ENCODE measurements around the gene DUSP16.
"Not testable (repeated sequence)": the region's sequence is repeated elsewhere in the genome, so short reads cannot be mapped to it uniquely, and the experiment has no call there.

Gene DUSP16, protein sequence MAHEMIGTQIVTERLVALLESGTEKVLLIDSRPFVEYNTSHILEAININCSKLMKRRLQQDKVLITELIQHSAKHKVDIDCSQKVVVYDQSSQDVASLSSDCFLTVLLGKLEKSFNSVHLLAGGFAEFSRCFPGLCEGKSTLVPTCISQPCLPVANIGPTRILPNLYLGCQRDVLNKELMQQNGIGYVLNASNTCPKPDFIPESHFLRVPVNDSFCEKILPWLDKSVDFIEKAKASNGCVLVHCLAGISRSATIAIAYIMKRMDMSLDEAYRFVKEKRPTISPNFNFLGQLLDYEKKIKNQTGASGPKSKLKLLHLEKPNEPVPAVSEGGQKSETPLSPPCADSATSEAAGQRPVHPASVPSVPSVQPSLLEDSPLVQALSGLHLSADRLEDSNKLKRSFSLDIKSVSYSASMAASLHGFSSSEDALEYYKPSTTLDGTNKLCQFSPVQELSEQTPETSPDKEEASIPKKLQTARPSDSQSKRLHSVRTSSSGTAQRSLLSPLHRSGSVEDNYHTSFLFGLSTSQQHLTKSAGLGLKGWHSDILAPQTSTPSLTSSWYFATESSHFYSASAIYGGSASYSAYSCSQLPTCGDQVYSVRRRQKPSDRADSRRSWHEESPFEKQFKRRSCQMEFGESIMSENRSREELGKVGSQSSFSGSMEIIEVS

DNA sequence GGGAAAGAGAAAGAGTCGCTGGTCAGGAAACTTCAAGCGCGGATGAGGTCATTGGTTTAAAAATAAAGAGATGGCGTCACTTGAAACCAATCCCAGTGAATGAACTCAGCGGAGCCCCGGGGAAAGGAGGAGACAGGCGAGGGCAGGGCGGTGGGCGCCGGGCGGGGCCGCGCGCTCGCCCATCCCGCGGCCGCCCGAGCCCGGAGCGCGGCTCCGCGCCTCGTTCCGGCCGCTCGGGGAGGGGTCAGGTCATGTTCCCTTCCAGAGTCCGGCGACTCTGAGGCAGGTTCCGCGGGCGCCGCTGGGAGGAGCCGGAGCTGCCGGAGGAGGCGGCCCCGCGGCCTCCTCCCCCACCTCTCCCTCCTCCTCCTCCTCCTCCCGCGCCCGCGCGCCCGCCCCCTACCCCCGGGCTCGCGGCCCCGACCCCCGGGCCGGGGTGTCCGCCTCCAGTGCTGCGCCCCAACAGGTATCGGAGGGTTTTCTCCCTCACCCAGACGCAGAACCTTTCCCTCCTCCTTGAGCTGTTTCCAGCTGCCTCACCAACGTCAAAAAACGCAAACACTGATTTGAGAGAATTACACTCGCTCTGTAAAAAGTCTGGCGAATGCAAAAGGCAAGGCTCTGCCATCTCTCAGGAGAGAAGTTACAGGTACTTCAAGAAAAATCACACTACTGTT lies at the start of gene DUSP16:
TSS of gene DUSP16 (minus strand) at position 279 of the 677 bp plus-strand sequence. CDS start 41,765 bp downstream, outside the sequence.
- peak; percentile 89 for DNase-seq

DNA sequence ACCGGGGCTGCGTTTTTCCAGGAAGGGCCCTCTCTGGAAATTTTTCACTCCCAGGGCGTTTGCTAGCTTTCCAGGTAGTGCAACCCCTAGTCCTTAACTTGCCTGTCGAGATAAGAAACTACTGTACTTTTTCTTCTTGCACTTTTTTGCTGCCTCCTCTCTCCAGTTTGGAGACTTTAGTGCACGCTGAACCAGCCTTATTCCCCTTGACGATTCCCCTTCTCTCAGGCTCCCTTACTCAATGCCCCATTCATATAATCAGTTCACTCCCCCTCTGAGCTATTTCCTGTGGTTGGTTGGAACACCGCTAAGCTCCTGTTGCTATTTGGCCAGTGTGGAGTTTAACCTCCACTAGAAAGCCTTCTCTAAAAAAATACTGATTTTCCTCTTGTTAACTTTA lies 49.7 kb upstream of the DUSP16 start:
- DNase-seq = peak; percentile 78

DNA sequence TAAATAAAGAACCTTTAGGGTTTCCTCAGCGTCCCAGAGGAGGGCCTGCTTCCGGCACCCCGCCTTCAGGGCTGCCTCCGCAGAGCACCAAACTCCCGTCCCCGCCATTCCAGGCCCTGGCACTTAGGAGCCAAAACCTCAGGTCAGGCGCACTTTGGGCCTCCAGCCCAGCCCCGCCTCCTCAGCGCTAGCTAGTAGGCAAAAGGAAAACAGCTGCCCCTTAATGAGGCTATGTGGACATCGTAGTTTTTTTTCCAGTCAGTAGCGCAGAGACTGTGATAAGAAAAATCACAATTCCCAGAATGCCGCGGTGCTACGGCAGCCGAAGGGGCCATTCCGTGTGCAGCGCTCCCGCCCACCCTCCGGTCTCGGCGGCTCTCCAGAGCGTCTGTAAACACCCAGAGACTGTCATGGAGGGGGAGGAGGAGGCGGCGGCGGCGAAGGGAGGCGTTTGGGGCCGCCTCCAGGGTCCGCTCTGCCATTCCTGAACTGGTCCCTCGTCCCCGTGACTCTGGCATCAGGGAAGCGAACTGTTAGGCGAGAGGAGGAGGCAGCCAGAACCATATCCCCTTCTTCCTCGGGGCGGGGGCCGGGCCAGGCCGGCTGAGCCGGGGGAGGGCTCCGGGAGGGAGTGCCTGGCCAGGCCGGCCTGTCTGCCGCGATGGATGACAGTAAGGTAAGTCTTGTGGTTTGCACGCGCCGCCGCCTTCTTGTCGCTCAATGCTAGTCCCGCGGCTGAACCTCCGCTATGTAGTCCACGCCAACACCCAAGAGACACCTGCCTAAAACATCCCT lies 49.0 kb upstream of the DUSP16 start, which contains the start of gene CREBL2:
TSS of gene CREBL2 (plus strand) at position 365 of the 795 bp plus-strand sequence. CDS start at position 662, 297 bp downstream.
- peak; percentile 98 for DNase-seq

DNA sequence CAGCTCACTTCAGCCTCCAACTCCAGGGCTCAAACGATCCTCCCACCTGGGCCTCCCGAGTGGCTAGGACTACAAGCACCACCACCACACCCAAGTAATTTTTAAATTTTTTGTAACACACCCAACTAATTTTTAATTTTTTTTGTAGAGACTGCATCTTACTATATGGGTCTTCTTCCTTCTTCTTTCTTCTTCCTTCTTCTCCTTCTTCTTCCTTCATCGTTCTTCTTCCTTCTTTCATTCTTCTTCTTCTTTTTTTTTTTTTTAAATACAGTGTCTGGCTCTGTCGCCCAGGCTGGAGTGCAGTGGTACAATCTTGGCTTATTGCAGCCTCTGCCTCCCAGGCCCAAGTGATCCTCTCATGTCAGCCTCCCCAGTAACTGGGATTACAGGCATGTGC lies 48.0 kb upstream of the DUSP16 start:
- DNase-seq = no peak

DNA sequence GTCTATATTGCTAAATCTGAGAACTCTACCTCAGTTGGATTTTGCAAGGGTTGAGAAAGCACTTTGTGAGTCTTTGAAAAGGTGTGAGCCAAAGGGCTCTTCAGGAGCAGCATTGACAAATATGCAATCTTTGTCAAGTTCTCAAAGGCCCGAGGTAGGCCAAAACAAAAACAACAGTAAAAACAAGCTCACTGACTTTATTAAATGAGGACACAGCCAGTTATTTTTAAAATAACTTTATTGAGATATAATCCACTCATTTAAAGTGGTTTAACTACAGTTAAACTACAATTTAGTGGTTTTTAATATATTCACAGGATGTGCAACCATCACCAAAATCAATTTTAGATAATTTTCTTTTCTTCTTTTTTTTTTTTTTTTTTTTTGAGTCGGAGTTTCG lies 47.0 kb upstream of the DUSP16 start:
- no peak for DNase-seq

DNA sequence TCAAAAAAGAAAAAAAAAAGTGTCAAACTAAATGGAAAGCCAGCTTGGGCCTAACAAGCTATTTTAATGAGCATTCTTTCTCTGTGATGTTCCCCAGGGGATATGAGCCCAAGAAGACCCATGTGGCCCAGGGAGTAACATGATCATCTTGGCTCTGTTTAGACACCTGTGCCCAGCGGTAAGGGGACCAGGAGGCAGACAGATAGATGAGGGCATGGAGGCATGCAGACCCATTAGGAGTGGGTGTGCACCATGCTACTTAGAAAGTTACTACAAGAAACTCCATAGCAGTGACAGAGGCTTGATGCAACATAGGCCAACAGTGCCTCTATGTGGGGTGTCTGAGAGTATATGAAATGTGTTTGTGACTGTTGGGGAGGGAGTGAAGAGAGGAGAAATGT lies 45.9 kb upstream of the DUSP16 start:
- peak; percentile 38 for DNase-seq

DNA sequence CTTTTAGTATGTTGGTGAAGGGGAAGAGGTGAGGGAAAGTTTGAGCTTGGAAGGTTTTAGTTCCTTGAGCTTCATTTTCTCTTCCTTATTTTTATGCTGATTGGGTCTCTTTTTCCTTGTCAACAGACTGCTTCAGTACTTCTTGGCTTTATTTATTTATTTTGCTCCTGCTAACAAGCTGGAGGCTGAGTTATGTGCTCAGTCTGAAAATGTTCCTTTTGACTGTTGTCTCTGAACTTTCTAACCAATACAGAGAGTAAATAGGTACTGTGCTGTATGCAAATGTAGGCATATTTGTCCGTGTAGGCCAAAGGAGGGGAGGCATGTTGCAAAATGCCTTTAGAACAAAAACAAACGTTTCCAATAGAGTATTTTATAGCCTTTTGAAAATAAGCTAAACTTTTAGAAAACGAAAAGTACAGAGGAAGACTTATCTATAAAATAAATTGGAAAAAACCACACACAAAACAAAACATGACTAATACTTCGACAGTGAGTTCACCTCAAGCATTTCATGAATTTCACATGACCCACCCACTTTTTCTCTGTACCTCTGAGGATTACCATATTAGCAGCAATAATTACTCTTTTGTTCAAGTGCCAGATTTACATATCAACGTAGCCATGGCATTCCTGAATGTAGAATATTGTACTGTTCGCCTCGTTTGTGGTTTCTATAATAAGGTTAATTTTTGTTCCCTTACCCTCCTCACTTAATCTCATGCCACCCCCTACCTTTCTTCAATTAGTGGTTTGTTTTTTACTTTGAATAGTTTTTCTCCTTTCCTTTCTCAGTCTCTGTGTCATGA lies 44.3 kb upstream of the DUSP16 start:
- DNase-seq = no peak

DNA sequence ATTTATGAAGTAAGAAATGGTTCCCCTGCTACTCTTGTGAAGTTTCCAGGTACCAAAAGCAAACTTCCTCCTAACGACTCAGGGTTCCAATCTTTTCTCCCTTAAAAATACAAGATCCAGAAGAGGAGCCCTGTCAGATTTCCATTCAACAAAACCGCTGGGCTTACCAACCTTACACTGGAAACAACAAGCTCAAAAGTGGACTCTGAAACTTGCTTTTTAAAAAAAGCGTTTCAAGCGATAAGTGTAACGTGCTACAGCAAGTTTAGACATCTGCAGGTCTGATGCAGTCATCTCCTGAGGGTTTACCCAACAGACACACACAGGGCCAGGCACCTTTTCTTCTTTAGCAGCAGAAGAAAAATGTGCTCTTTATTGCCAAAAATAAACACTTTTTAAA lies 42.1 kb upstream of the DUSP16 start:
- DNase-seq = no peak

DNA sequence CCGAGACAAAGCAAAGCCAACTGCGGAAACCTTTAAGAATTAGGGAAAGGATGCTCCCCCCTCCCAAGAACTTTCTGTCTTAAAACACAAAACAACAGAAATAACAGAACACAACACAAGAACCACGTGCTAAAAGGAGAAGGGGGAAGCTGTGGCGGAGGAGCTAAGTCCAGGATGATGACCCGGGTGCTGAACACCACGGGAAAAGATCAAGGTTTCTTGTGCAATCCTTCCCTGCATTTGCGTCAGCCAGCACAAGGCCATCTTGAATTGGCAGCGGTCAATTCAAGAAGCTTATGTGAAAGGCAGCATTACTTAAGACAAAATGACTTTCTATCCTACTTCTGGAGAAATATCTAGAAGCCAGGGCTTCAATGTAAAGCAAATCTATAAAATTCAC lies 38.0 kb upstream of the DUSP16 start:
- DNase-seq = peak; percentile 23

DNA sequence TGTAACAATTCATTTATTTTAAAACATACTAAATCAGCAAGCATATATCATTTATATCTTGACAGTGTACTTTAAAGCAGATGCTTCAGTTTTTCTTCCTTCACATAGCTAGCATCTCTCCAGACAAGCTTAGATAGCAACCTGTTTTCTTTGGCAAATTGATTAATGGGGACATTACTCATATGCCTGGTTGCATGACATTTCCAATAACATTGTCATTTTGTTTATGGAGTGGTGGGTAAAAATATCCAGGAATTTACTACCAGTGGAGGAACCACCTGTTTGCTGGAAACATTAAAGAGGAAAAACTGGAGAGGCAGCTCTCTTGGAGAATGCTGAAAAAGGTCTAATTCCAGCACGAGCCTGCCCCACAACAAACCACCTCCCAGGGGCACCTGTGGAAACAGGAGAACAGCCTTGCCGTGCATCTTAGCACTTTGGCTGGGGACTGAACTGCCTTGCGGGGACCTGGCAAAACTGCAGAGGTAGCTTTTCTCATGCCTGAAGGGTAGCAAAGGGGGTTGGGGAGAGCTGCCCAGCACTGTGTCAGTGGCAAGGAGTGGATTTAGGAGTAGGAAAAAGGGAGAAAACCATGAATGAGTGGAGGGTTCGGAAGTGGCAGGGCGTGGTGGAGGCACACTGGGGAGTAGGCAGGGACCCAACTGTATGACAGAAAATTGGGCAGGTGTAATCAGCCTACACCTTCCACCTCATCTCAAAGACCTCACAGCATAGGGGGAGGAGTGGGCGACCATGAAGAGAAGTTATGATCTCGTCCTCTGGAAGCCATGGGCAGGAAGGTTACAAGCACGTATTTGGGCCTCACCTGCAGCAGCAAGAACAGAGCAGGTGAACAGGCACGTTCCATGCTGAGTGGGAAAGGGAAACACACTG lies 37.3 kb upstream of the DUSP16 start:
- DNase-seq = no peak

DNA sequence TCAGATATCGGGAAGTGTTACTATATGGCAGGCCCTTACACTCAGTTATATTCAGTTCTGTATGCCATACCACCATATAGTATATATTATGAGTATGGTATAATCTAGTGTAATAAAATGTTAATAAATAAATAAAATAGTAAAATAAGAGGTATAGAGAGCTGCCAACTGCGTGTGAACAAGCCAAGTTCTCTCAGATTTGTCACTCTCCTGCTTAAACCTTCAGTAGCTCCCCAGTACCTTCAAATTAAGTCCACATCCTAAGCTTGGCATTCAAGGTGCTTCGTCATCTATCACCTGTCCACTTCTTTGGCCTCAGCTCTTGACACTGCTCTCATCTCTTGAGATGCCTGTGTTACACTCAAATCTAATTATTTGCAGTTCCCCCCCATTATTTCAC lies 36.2 kb upstream of the DUSP16 start:
- no peak for DNase-seq

DNA sequence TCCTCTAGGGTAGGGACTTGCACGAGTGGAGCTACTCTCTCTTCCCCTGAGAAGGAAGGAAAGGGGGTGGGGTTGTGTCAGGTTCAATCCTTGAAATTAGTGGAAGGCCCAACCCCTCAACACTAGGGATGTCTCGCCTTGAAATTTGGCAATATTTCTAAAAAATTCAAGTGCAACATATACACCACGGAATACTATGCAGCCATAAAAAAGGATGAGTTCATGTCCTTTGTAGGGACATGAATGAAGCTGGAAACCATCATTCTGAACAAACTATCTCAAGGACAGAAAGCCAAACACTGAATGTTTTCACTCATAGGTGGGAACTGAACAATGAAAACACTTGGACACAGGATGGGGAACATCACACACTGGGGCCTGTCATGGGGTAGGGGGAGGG lies 33.9 kb upstream of the DUSP16 start:
- DNase-seq = not testable (repeated sequence)

DNA sequence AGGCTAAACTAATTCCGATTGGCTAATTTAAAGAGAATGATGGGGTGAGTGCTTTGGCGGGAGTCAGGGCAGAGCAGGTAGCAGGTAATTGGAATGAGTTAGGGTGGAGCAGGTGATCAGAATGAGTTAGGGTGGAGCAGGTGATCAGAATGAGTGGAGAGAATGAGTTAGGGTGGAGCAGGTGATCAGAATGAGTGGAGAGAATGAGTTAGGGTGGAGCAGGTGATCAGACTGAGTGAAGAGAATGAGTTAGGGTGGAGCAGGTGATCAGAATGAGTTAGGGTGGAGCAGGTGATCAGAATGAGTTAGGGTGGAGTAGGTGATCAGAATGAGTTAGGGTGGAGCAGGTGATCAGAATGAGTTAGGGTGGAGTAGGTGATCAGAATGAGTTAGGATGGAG lies 33.3 kb upstream of the DUSP16 start:
- DNase-seq = not testable (repeated sequence)

DNA sequence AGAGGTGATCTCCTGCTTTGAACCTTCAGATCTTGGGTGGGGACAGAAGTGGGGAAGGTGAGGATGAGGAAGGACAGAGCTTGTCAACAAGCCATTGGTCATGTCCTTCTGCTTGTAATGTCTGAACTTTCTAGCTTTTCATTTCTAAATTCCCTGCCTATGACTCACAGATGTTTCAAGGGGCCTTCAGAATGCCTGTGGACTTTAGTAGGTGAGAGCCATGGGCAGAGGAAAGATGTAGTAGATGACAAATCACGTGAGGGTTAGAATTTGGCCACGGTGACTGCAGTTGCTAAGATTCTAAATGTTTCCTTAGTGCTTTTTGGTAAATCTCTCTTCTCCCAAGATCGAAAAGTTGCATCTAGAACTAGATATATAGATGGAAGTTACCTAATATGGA lies 30.3 kb upstream of the DUSP16 start:
- DNase-seq = no peak

DNA sequence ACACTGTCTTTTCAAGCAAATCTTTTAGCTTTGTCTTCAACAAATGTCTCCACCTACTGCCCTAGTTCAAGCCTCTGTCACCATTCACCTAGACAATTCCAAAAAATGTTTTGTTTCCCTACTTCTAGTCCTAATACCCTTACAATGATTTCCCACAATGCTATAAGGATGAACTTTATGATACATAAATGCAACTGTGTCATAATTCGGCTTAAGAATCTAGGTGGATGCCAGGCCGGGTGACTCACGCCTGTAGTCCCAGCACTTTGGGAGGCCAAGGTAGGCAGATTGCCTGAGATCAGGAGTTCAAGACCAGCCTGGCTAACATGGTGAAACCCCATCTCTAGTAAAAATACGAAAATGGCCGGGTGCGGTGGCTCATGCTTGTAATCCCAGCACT lies 28.3 kb upstream of the DUSP16 start:
- no peak for DNase-seq

DNA sequence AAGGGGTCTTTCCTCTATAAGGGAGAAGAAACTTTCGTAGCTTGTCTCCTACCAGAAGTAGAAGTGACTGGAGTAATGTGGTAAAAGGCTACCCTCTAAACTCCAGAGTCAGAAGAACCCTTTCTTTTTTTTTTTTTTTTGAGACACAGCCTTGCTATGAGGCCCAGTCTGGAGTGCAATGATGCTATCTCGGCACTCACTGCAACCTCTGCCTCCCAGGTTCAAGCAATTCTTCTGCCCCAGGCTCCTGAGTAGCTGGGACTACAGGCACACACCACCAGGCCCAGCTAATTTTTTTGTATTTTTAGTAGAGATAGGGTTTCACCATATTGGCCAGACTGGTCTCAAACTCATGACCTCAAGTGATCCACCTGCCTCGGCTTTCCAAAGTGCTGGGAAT lies 25.8 kb upstream of the DUSP16 start:
- DNase-seq = not testable (repeated sequence)

DNA sequence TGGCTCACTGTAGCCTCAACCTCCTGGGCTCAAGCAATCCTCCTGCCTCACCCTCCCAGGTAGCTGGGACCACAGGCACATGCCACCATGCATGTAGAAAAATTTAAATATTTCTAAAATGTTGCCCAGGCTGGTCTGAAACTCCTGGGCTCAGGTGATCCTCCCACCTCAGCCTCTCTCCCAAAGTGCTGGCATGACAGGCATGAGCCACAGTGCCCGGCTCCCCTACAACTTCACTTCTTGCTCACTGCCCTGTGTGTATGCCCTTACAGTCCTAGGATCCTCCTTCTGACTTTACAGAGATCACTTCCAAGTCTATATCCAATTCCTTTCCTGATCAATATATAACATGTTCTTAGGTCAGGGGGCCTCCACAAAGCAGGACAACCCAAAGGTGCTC lies 25.2 kb upstream of the DUSP16 start:
- DNase-seq = no peak

DNA sequence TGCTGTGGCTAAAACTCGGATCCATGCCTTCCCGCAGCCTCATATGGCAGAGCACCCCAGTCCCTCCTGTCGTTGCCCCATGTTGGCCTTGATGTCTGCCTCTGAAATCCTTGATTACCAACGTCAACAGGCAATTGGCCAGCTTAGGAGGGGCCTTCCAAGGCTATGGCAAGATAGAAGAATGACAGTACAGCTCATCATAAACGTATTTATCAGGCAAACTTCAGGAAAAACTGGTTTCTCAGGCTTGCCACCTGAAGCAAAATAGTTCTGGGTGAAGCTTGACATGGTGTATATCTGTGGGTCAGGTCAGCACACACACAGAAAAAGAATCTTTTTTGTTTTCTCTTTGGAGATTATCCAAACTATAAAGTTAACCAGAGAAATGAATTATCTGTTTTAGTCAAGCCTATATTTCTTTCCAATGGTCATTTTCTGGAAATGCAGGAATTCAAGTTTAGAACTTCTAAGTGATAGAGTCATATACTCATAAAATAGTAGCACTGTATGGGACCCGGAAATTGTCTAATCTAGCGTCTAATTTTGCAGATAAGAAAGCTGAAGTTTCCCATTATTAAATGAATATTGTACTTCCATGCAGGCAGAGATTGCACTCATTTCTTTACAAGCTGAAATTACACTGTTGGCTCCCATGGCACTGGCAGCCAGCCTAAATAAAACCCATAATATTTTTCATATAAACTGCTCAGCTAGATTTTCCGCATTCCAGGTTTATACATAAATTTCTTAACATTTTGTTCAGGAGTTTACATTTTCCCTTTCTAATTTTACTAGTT lies 24.4 kb upstream of the DUSP16 start:
- DNase-seq = no peak

DNA sequence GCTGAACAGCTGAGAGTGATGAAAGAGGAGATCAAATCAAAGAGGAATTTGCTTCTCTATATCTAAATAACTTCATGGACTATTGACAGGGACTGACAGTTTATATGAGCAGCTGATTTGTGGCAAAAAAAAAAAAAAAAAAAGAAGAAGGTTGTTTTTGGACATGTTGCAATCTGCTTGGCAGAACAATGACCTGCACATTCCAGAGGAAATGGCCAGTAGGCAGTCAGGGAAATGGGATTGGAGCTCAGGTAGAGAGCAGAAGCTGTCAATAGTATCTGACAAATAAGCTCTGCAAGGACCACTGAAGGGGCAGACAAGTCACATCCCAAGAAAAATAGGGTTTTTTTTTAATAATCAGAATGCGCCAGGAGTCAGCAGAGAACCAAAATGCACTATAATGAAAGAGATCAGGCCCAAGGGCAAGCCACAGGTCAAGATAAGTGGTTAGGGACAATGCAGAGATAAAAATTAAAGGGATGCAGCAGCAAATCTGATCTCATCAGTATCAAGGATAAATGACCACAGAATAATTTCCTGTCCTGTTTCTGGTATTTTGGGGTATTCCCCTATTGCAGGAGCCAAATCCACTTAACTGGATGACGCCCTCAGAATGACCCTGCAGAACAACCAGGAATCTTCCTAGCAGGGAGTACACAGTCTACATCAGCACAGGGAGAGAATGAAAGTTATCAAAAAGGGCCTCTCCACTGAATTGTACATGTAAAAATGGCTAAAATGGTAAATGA lies 22.6 kb upstream of the DUSP16 start:
- no peak for DNase-seq

Data from hematopoietic multipotent progenitor cell treated with erythropoietin and hydrocortisone succinate and interleukin-3 and kit ligand, for 4 days (in vitro differentiated cells).